GM18498 (cell line): Measurements from ENCODE around the gene CCR8.
A peak's percentile ranks its signal among the peaks of the same experiment; 100 is the strongest.
"Not testable (repeated sequence)": the region's sequence is repeated elsewhere in the genome, so short reads cannot be mapped to it uniquely, and the experiment has no call there.

Experiments used
- ATAC-seq: cut with Tn5 transposase; IDR thresholded peaks from one replicate; pipeline ENCODE4 v1.9.1; 2021; ENCODE audit warnings: mild to moderate bottlenecking, moderate library complexity; ENCODE audit not compliant: unreplicated experiment

The CCR8 gene

DNA sequence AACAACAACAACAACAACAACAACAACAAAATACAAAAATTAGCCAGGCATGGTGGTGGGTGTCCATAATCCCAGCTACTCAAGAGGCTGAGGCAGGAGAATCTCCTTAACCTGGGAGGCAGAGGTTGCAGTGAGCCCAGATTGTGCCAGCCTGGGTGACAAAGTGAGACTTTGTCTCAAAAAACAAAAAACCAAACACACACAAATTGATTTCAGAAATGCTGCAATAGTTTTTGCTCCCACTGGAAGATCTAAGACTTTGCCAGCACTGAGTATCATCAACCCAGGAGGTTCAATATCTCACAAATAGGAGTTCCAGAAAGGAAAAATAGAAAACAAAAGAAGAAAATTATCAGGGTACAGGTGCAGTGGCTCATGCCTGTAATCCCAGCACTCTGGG lies 16.2 kb upstream of the CCR8 start:
- no peak for ATAC-seq

DNA sequence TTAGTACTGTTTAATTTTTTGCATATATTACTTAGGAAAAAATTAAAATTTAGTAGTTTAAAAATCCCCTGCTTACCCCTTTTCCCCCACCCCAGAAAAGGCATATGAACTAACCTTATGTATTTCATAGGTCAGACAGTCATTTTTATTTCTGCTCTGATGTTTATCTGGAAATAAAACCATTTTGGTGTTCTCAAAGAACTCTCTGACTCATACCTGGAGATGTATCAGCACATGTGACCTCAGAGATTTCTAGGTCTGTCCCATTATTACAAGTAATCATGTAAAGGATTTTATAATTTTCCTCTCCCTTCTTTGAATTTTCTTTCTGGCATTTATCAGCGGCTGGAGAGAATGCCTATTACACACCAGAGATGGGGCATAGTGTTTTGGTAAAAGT lies 14.1 kb upstream of the CCR8 start:
- no peak for ATAC-seq

DNA sequence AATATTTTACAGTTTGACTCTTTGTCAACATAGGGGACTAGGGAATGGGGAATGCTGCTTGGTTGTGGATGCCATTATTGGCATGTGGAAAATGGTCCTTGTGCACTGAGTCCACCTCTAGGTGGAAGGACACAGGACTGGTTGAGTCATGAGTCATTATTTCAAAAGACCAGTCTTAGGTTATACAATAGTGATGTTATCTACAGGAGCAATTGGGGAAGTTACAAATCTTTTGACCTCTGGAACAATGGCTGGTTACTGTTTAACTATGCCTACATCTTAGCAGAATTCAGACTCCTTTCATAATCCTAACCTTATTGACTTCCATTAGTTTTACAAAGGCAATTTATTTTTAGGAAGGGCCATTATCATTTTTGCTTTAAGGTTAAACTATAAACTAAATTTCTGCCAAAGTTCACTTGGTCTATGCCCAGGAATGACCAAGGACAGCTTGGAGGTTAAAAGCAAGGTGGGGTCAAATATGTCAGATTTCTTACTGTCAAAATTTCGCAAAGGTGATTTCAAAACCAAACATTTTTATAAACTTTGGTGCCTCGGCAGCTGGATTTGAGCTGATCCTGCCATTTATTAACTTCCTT lies 11.8 kb upstream of the CCR8 start:
- no peak for ATAC-seq

DNA sequence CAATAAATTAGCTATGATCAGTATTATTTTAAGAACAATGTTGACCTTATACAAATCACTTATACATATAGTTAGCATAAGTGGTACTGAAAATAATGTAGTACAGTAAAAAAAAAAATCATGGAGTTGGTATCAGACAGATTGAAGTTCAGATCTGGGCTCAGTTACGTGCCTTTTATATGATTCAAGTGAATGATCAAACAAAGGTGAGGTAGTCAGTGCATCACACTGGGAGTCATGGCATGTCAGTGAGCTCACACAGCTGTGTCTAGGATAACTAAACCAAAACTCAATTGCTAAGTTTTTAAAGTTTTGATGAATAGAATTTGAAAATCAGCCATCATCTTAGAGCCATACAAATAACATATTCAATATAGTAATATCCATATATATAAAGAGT lies 11.2 kb upstream of the CCR8 start:
- no peak for ATAC-seq

DNA sequence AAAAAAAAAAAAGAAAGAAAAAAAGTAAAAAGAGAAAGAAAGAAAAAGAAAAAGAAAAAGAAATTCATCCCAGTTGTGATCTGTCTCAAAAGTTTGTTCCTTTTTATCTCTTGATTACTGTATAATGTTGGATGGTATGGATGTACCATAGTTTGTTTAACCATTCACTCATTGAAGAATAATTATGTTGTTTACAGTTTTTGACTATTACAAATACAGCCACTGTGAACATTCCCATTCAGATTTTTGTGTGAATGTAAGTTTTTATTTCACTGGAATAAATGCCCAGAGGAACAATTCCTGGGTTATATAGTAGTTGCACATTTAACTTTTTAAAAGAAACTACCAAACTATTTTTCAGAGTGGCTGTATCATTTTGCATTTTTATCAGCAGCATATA lies 10.3 kb upstream of the CCR8 start:
- ATAC-seq, result no peak

DNA sequence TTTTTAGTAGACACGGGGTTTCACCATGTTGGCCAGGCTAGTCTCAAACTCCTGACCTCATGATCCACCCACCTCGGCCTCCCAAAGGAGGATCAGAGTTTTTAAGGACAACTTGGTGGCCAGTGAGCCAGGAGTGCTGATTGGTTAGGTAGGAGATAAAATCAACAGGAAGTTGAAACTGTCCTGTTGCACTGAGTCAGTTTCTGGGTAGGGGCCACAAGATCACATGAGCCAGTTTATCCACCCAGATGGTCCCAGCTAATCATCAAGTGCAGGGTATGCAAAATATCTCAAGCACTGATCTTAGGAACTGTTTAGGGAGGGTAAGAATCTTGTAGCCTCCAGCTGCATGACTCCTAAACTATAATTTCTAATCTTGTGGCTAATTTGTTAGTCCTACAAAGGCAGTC lies 7.9 kb upstream of the CCR8 start:
- not testable (repeated sequence) for ATAC-seq

DNA sequence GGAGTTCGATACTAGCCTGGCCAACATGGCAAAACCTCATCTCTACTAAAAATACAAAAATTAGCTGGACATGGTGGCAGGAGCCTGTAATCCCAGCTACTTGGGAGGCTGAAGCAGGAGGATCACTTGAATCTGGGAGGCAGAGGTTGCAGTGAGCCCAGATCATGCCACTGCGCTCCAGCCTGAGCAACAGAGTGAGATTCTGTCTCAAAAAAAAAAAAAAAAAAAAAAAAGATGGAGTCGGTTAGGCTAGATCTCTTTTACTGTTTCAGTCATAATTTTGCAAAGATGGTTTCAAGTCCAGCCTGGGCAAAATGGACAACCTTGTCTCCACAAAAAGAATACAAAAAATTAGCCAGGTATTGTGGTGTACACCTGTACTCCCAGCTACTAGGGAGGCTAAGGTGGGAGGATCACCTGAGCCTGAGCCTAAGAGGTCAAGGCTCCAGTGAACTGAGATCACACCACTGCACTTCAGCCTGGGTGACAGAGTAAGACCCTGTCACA lies 7.2 kb upstream of the CCR8 start:
- not testable (repeated sequence) for ATAC-seq

DNA sequence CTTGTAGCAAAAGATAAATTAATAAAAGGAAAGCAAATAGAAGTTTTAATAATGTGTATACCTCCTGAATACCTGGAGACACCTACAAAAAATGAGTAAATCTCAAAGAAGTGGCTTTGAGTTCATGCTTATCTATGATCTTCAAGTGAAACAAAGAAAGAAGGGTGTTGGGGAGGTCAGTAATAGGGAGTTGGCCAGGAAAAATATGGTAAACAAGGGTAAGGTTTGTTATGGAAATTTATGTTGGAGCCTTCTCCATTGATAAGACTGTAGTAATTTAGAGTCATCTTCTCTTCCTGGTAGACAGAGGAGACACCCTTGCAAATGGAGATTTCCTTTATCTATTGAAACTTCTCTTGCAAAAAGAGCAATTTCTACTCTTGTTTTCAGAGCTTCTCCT lies 6.6 kb upstream of the CCR8 start:
- ATAC-seq, result no peak

DNA sequence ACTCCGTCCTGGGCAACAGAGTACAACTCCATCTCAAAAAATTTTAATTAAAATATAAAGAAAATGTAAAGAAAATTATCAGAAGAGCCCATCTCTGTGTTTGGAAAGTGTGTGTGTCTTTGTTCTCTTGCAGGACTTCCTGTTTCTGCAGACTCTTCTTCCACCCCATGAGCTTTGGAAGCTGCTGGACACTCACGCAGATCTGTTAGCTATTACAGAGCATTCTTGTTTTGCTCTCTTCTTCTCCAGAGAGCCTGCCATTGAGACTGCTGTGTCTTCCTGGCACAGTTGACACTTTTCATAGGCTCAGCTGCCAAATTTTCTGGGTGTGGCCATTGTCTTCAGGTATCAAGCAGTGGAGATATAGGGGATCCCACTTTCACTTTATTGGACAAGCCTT lies 6.0 kb upstream of the CCR8 start:
- ATAC-seq, result no peak

DNA sequence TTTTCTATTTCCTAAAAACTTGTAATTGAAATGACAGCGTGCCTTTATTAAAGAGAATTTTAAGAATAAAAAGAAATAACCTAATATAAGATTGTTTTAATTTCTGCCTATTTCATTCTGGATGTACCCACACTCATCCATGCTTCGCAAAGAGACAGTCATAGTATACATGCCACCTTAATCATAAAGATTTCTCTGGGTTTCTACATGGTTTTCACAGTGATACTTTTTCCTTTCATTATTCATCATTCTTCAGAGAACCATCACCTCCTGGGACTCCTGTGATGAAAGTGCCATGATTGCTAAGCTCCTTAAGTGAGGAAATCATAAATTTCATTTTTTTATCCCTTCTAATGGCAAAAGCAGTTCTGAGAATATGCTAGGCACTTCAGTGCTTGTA lies 4.3 kb upstream of the CCR8 start:
- ATAC-seq, result no peak

DNA sequence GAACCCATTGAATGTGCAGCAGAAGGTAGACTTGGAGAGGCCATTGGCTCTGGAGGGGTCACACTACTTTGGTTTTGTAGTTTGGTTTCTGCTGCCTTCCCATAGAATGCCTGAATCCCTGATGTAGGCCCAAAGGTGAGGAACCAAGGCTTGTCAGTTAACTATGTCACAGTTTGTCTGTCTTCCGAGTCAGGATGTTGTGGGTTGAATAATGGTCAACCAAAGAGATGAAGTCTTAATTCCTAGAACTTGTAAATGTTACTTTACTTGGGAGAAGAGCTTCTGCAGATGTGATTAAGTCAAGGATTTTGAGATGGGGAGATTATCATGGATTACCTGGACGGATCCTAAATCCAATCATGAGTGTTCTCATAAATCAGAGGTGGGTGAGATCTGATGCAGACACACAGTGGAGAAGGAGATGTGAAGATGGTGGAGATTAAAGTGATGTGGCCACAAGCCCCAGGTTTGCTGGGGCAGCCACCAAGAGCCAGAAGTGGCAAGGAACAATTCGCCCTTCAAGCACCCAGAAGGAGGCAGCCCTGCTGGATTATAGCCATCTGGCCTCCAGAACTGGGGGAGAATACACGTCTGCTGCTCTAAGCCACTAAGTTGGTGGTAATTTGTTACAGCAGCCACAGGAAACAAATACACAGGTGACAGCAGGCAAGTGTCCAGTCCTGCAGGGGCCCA lies 2.3 kb upstream of the CCR8 start:
- peak; percentile 17 for ATAC-seq

DNA sequence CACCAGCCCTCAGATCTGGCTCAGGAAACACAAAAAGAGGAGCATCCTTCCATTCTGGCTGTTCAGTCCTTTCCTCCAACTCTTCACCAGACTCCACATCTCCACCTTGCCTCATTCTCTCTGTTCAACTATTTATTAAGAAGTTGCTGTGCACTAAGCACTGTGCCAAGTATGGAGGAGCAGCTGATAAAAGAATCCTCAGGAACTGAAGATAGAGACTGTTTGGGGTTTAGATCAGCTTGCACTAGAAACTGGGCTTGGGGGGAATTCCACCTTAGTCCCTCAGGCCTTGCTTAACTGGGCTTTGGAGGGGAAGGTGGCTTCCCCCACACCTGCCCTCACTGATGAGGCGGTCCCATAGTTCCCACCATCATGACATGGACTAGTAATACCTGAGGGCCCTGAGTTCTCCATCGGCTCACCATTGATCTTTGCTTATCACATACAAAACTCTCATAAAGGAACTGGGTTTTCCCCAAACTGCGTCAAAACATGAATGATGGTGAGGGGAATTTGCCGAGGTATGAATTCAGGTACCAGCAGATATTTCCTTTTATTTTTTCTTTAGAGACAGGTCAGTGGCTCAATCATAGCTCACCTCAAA lies 1.7 kb upstream of the CCR8 start:
- peak; percentile 64 for ATAC-seq

DNA sequence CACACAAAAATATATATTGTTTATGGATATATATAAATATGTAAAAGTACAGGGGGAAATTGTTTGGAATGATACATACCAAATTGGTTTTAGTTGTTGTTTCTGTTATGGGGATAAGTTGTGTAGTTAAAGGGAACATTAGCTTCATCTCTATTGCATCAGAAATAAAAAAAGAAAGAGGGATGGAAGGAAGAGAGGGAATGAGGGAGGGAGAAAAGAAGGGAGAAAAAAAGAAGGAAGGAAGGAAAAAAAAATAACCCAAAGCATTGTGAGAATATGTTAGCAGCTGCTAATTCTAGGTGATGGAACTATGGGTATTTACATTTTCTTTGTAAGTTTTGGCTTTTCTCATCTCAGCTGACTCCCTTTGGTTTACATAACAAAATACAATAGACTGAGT lies 1.3 kb downstream of the CCR8 start:
- no peak for ATAC-seq

DNA sequence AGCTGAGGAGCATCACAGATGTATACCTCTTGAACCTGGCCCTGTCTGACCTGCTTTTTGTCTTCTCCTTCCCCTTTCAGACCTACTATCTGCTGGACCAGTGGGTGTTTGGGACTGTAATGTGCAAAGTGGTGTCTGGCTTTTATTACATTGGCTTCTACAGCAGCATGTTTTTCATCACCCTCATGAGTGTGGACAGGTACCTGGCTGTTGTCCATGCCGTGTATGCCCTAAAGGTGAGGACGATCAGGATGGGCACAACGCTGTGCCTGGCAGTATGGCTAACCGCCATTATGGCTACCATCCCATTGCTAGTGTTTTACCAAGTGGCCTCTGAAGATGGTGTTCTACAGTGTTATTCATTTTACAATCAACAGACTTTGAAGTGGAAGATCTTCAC lies 3.0 kb downstream of the CCR8 start:
- ATAC-seq, result no peak

DNA sequence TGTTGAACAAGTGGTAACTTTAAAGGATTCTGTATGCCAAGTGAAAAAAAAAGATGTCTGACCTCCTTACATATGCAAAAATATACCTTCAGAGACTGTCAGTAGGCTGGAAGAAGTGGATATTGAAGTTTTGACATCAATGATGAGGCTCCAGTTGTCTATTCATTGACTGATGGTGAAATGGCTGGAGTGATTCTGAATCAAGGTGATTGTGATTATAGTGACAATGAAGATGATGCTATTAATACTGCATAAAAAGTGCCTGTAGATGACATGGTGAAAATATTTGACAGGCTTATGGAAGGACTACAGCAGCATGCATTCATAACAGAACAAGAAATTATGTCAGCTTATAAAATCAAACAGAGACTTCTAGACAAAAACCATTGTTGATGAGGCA lies 4.1 kb downstream of the CCR8 start:
- ATAC-seq, result no peak

DNA sequence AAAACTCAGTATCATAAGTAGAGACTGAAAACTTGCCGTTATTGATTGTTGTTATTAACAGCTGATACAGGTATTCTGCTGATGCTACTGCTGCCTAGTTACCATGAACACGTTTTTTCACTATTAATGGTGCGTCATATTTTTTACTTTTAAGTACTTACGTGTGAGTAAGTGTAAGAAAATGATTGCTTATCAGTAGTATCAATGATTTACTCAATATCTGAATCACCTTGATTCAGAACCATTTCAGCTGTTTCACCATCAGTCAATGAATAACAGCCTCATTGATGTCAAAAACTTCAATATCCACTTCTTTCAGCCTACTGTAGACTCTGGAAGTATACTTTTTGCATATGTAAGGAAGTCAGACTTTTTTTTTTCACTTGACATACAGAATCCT lies 4.7 kb downstream of the CCR8 start:
- ATAC-seq, result no peak

DNA sequence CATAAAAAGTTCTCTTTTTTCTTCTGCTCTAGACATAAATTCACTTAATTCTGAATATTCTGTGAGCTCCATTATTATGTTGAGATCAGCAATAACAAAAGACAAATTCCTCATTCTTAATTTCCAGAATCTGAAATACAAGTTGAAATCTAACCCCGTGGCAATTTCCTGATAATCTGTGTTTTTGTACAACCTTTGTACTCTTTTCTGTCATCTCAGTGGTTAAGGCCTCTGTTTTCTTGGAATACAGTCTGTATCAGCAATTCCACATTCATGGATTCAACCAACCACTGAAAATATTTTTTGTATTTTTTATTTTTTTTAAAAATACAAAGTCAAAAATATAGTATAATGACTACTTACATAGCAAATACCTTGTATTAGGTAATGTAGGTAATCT lies 8.7 kb downstream of the CCR8 start:
- ATAC-seq, result no peak

DNA sequence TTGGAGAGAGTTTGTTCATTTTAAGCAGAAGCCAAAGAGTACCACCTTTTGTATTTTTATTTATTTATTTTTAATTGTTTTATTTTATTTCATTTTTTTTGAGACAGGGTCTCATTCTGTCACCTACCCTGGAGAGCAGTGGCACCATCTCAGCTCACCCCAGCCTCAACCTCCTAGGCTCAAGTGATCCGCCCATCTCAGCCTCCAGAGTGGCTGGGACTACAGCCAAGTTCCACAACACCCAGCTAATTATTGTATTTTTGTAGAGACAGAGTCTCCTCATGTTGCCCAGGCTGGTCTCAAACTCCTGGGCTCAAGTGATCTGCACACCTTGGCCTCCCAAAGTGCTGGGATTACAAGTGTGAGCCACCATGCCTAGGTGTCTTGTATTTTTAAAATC lies 9.6 kb downstream of the CCR8 start:
- ATAC-seq, result no peak

DNA sequence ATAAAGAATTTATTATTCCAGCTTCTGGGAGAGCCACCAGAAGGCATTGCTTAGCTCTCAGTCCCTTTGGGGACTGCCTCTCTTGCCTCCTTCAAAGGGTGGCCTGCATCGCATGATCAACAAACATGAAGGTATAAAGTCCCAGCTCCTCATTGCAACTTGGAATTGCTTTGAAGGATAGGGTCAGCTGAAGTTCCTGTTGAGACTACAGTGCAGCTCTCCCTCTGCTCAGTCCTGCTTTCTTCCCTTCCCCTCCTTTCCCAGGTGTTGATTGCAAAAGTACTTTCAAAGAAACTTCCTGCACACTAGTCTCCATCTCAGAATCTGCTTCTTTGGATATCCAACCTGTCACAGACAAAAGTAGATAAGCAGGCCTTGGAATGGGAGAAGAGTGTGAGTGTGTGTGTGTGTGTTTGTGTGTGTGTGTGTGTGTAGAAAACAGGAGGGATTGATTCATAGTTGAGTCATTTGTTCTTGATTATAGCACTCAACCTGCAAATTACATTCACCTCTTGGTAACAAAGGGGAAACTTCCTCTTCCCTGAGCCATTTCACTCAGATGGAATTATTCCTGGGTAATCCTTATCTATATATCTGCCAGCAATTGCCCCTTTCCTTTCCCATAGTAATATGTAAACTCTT lies 13.7 kb downstream of the CCR8 start:
- ATAC-seq, result no peak

DNA sequence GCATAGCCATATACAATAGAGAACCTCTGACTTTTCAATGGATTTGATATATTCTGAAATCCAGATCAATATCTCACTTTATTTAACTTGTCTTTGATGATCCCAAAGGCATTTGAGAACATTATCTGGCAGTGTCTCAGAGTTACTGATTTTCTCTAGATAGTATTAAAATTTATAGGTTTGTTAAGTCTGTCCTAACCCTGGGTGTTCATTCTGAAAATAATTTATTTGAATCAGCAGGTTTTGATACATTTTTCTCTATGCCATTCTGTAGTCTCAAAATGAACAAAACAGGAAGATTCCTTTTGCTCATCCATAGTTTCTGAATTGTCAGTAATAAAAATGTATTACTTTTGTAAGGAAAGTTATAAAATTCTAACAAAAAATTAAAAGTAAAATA lies 14.3 kb downstream of the CCR8 start:
- ATAC-seq, result no peak

DNA sequence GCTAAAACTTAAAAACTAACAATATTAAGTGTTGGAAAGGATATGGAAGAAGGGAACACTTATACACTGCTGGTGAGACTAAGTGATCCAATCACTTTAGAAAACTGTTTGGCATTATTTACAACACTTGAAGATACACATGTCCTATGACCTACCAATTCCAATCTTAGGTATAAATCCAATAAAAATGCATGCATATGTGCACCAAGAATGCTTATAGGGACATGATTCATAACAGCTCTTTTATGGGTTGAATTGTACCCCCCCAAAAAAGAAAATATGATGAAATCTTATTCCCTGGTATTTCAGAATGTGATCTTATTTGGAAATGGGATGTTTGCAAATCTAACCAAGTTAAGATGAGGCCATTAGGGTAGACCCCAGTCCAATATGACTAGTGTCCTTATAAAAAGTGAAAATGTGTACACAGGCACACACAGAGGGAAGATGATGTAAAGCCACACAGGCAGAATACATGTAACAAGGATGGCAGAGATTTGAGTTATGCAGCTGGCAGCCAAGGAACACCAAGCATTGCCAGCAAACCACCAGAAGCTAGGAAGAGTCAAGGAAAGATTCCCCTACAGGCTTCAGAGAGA lies 15.3 kb downstream of the CCR8 start:
- no peak for ATAC-seq
